MM.1S (cell line): Measurements from ENCODE around the gene PPIG.

ENCODE experiments used
- DNase-seq: peaks from one replicate; pipeline ENCODE4 v3.0.0-alpha.2; 2015
- H2AFZ ChIP-seq: fragments of 300-600 bp; sonication (generic); 2 replicates; pipeline ENCODE4 v1.6.0; 2016; ENCODE audit warnings: antibody characterized with exemption, low read length
- H3F3A ChIP-seq: fragments of 300-600 bp; sonication (generic); 2 replicates; pipeline ENCODE4 v1.6.1; 2016; ENCODE audit warnings: mild to moderate bottlenecking, antibody characterized with exemption, low read length, moderate library complexity, mixed read lengths; ENCODE audit not compliant: insufficient read depth
- H3K27ac ChIP-seq: fragments of 300-600 bp; sonication (generic); 2 replicates; pipeline ENCODE4 v1.5.1; 2016; ENCODE audit warnings: mild to moderate bottlenecking, low read length
- H3K27me3 ChIP-seq: fragments of 300-600 bp; sonication (generic); replicated peaks from 2 replicates; pipeline ENCODE4 v1.6.0; 2016; ENCODE audit warnings: low read length; ENCODE audit not compliant: insufficient read depth
- H3K36me3 ChIP-seq: fragments of 300-600 bp; sonication (generic); replicated peaks from 2 replicates; pipeline ENCODE4 v1.6.1; 2016; ENCODE audit warnings: mild to moderate bottlenecking, low read length, mixed read lengths; ENCODE audit not compliant: insufficient read depth
- H3K4me1 ChIP-seq: fragments of 300-600 bp; sonication (generic); 2 replicates; pipeline ENCODE4 v1.6.1; 2016; ENCODE audit warnings: low read length, mixed read lengths
- H3K4me2 ChIP-seq: fragments of 300-600 bp; sonication (generic); 2 replicates; pipeline ENCODE4 v1.6.0; 2016; ENCODE audit warnings: low read depth, low read length
- H3K4me3 ChIP-seq: fragments of 300-600 bp; sonication (generic); 2 replicates; pipeline ENCODE4 v1.5.1; 2016; ENCODE audit warnings: low read length, mixed read lengths
- H3K79me2 ChIP-seq: fragments of 300-600 bp; sonication (generic); 2 replicates; pipeline ENCODE4 v1.6.1; 2016; ENCODE audit warnings: mixed run types, low read length, mixed read lengths
- H3K9ac ChIP-seq: fragments of 300-600 bp; sonication (generic); 2 replicates; pipeline ENCODE4 v1.6.1; 2016; ENCODE audit warnings: low read length, mixed read lengths
- H3K9me2 ChIP-seq: fragments of 300-600 bp; sonication (generic); replicated peaks from 2 replicates; pipeline ENCODE4 v1.6.1; 2016; ENCODE audit warnings: mild to moderate bottlenecking, low read length, mixed read lengths; ENCODE audit not compliant: insufficient read depth
- H3K9me3 ChIP-seq: fragments of 300-600 bp; sonication (generic); replicated peaks from 2 replicates; pipeline ENCODE4 v1.6.1; 2016; ENCODE audit warnings: mild to moderate bottlenecking, low read length, mixed read lengths; ENCODE audit not compliant: insufficient read depth
- H4K20me1 ChIP-seq: fragments of 300-600 bp; sonication (generic); 2 replicates; pipeline ENCODE4 v1.6.1; 2016; ENCODE audit warnings: mild to moderate bottlenecking, low read length, moderate library complexity, mixed read lengths; ENCODE audit not compliant: insufficient read depth
- EZH2 ChIP-seq: fragments of 300-600 bp; sonication (generic); optimal IDR thresholded peaks from 2 replicates; pipeline ENCODE3; 2017; ENCODE audit warnings: low read depth, mild to moderate bottlenecking, antibody characterized with exemption, low read length, mixed read lengths
- EZH2phosphoT487 ChIP-seq: fragments of 300-600 bp; sonication (generic); IDR thresholded peaks from 2 replicates; pipeline ENCODE4 v1.6.1; 2018; ENCODE audit warnings: antibody characterized with exemption, low read length
- TF ChIP-seq, protein P1 (sequence below): fragments of 300-600 bp; sonication (generic); IDR thresholded peaks from 2 replicates; pipeline ENCODE4 v1.5.1; 2016; ENCODE audit warnings: antibody characterized with exemption, low read length, mixed read lengths

PPIG gene

DNA sequence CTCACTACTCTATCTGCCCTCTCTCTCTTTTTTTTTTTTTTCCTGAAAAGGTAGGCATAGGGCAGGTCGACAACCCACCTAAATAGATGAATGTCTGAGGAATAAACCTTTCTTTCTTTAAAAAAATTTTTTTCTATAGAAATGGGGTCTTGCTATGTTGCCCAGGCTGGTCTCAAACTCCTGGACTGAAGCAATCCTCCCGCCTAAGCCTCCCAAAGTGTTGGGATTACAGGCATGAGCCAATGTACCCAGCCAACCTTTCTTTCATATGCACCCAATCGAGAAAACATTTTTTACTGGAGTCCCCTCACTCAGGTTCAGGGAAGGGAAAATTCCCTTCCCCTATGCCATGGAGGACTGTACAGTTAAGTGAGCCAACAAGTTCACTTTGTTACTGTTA, 79.1 kb downstream of the PPIG start:
- Histone ChIP-seq H3K9ac (no peak overlapping the region), H3K36me3 (no peaks in the 10 kb centered on the region), H3K79me2 (no peaks in the 10 kb centered on the region), H3K9me2 (no peaks in the 10 kb centered on the region), H3K27ac (no peak overlapping the region), H3K4me3 (no peak overlapping the region), H4K20me1 (no peaks in the 10 kb centered on the region), H3K4me2 (no peak overlapping the region), H3K4me1 (no peaks in the 10 kb centered on the region), H2AFZ (no peak overlapping the region), H3K27me3 (no peaks in the 10 kb centered on the region), H3F3A (no peaks in the 10 kb centered on the region), H3K9me3 (no peaks in the 10 kb centered on the region)
- TF ChIP-seq EZH2phosphoT487 (no peak), EZH2 (no peak)
- TF ChIP-seq, protein P1, sequence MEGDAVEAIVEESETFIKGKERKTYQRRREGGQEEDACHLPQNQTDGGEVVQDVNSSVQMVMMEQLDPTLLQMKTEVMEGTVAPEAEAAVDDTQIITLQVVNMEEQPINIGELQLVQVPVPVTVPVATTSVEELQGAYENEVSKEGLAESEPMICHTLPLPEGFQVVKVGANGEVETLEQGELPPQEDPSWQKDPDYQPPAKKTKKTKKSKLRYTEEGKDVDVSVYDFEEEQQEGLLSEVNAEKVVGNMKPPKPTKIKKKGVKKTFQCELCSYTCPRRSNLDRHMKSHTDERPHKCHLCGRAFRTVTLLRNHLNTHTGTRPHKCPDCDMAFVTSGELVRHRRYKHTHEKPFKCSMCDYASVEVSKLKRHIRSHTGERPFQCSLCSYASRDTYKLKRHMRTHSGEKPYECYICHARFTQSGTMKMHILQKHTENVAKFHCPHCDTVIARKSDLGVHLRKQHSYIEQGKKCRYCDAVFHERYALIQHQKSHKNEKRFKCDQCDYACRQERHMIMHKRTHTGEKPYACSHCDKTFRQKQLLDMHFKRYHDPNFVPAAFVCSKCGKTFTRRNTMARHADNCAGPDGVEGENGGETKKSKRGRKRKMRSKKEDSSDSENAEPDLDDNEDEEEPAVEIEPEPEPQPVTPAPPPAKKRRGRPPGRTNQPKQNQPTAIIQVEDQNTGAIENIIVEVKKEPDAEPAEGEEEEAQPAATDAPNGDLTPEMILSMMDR: no peak
- DNase-seq: no peak

GRCh38 chr2:169664600-169664977, 80.4 kb downstream of the PPIG start:
- no peak overlapping the region for H3K27ac ChIP-seq
- no peaks in the 10 kb centered on the region for H3K36me3 ChIP-seq
- TF ChIP-seq, protein P1: no peak
- no peak for TF ChIP-seq EZH2phosphoT487
- TF ChIP-seq EZH2: no peak
- no peak overlapping the region for H3K4me3 ChIP-seq
- DNase-seq: no peak
- H3K9ac ChIP-seq: no peak overlapping the region
- no peak overlapping the region for H3K4me2 ChIP-seq
- no peaks in the 10 kb centered on the region for H3F3A ChIP-seq
- H3K9me2 ChIP-seq: no peaks in the 10 kb centered on the region
- no peaks in the 10 kb centered on the region for H3K27me3 ChIP-seq
- H3K9me3 ChIP-seq: no peaks in the 10 kb centered on the region
- no peak overlapping the region for H2AFZ ChIP-seq
- H4K20me1 ChIP-seq: no peaks in the 10 kb centered on the region
- H3K79me2 ChIP-seq: no peaks in the 10 kb centered on the region
- no peaks in the 10 kb centered on the region for H3K4me1 ChIP-seq

DNA sequence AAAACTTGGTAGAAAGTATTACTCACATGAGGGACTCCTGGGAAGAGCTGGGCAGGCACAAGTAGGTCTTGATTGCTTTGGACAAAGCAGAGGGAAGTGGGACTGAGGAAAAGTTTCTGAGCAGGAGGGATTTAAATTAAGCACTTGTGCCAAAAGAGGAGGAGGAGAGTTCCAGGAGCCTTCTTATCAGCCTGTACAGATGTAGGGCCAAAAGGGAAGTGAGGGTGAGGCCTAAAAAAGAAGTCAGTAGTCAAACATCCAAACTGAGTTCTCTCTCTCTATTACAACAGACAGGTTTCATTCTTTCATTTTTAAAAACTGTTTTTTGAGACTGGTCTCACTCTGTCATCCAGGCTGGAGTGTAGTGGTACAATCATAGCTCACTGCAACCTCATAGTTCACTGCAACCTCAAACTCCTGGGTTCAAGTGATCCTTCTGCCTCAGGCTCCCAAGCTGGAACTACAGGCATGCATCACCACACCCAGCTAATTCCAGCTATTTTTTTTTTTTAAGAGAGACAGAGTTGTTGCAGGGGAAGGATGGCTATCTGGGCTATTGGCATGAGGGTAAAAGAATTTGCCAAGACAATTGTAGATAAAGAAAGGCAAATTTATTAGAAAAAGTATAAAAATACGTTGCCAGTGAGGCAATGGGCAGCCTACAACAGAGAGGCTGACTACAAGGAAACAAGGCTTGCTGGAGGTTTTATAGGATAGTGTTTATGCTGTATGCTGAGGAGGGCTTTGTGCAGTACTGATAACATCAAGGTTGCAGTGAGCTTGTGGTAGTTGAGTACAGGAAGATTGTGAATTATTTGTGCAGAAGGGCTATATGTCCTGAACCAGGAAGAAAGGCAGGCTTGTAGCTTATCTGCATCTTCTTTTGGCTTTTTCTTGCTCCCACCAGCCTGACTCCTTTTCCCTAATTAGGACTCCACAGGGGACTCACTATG, 81.1 kb downstream of the PPIG start:
- no peaks in the 10 kb centered on the region for H3K9me2 ChIP-seq
- TF ChIP-seq EZH2 (no peak), EZH2phosphoT487 (no peak)
- TF ChIP-seq, protein P1: no peak
- H3K79me2 ChIP-seq: no peaks in the 10 kb centered on the region
- H3K4me3 ChIP-seq: no peak overlapping the region
- H3K27ac ChIP-seq: no peak overlapping the region
- H3K4me1 ChIP-seq: peaks cover 5% of the 10 kb centered on the region; the same call in 1 of the 2 replicates
- no peak overlapping the region for H3K4me2 ChIP-seq
- no peaks in the 10 kb centered on the region for H3F3A ChIP-seq
- no peaks in the 10 kb centered on the region for H3K36me3 ChIP-seq
- DNase-seq: no peak
- H3K9me3 ChIP-seq: no peaks in the 10 kb centered on the region
- no peaks in the 10 kb centered on the region for H3K27me3 ChIP-seq
- no peaks in the 10 kb centered on the region for H4K20me1 ChIP-seq
- H3K9ac ChIP-seq: no peak overlapping the region
- no peak overlapping the region for H2AFZ ChIP-seq
